ENCODE data around the gene LAMTOR2.

LAMTOR2 gene

DNA sequence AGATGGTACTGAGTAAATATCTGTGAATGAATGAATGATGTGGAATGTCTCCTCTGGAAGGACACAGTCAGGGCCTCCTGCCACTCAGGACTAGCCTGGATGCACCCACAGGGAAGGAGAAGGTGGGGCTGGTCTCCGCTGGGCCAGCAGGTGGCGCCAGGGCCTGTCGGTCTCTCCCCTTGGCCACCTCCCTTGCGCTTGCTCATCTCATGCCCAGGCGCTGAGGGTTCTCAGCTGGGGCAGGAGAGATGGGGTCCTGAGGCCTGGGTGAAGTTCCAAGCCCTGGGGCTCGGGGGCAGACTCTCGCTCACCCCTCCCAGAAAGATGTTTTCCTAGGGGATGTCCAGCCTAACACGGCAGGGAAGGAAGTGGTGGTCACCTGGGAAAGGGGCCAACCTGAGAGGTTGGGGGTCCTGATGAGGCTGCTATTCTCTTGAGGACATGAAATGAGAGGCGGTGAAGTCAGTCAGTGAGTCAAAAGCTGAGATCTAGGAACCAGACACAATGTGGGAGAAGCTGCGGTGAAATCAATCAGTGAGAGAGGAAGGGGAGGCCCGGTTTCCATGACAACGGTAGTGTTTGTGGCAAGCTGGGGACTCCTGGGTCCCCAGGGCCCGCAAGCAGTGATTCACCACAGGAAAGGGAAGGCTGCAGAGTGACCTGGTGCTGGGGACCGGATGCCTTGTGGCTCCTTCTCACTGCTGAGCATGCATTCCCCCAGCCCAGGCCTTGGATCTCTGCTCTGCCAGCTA lies 42.2 kb downstream of the LAMTOR2 start:
- DNase-seq (ENCODE audit: low read depth in 2 of 3, low spot score in 1 of 3), result peak; percentile 89 to 92 (median 91)

- DNase-seq (ENCODE audit: low read depth in 2 of 3, low spot score in 1 of 3), result peak; percentile 39 to 61 (median 53)
Measured at GRCh38 chr1:156097499-156098178, 43.1 kb downstream of the LAMTOR2 start.

DNA sequence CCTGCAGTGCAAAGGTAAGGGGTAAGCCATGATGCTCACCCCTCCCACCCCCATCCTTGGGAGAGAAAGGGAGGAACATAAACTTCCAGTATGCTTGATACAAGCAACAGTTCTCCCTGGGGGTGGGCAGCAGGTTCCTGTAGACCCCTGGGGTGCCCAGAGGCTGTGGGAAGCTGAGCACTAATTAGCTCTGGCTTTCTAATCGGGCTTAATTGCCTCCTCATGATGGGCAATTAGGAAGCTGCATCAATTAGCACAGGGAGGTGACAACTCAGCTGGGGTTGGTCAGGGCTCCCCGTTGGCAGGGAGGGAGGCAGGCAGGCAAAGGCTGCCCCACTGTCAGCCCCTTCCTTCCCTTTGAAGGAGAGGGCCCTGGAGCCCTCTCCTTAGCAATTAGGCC lies 44.2 kb downstream of the LAMTOR2 start:
- DNase-seq (ENCODE audit: low read depth in 2 of 3, low spot score in 1 of 3), result no peak

DNA sequence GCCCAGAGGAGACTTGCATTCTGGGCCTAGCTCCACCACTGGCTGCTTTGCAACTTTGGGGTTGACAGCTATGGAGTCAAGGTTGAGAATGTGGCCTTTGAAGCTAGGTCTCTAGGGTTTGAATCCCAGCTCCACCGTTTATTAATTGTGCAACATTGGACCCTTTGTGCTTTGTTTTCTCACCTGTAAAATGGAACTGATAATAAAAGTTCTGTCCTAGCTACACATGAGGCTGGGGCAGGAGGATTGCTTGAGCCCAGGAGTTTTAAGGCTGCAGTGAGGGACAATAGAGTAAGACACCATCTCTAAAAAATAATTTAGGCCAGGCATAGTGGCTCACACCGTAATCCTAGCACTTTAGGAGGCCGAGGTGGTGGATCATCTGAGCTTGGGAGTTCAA lies 44.7 kb downstream of the LAMTOR2 start:
- DNase-seq (ENCODE audit: low read depth in 2 of 3, low spot score in 1 of 3), result no peak

DNA sequence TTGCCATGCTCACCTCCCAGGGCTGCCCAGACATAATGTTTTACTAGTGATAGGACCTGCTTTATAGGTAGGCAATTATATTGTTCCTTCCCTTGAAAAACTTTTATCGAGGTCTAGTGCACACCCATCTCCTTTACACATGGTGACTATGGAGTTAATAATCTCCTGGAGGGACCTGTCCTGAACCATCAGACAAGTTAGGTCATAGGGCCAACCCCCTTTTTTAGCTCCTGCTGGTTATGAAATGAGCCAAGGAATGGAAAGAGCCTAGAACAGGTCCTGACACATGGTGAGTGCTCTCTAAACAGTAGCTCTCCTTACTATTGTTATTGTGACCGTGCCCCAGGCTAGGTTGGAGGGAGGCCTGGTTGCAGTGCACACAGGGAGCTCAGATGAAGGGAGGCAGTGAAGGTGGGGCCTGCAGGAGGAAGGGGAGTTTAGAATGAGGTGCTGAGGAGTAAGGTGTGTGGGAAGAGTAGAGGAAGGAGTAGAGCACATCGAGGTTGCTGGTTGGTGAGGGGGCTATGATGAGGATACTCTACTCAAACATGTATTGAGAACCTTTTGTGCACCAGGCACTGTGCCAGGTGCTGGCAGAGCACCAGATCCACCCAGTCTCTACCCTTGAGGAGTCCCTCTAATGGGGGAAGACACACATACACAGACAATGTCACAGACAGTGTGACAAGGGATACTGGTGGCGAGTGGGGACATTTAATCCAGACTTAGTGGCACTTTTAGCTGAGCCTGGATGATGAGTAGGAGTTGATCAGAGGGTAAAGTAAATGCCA lies 45.8 kb downstream of the LAMTOR2 start:
- no peak for DNase-seq (ENCODE audit: low read depth in 2 of 3, low spot score in 1 of 3)

DNA sequence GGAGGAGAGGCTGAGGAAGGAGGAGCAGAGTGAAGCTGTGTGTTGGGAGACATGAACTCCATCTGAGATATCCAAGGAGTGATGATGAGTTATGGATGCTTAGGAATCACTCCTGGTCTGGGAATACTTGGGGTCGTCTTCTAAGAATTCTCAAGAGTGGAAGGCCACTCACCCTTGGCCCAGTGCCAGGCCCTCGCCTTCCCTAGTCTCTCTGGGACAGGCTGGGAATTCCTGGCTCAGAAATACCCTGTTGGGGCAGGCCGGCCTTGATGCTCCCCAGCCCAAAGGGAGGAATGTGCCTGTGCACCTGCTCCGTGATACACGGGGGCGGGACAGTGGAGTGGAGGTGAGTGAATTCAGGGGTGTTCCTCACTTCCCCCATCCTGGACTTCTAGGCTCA lies 47.3 kb downstream of the LAMTOR2 start:
- no peak for DNase-seq (ENCODE audit: low read depth in 2 of 3, low spot score in 1 of 3)

DNA sequence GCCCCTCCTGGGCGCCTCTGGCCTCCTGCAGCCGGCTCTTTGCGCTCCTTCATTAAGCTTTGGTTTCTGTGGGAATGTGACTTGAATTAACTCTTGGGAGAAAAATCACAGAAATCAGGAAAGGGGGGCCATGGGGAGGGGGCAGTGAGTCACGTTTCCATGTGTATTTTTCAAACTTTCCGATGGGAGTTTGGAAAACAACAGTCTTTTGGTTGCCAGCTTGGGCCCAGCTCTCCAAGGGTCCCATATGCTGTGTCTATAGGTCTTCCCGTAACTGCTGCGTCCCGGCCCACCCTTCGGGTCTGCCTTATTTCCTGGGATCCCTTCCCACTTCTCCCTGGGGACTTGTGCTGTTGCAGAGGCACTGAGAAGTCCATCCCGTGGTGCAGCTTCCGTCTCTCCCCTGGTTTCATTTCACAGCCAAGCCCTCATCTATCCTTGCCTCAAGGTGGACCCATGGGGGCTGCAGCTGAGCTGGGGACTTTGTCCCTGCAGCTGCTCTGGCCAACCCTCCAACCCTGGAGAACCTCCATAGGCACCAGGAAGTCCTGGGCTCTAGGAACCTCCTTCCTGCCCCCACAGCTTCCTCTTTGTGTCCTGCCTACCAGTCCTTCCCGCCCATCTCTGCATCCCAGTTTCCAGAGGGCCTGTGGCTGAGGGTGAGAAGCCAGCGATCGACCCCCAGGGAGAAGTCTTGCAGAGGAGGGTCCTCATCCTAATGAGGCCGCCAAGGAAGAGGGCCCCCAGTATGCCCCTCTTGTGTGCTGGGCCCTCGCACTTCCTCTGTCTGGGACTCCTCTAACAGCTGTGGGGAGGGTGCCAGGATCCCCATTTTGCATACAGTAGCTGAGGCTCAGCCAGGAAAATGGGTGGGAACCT lies 48.3 kb downstream of the LAMTOR2 start:
- no peak for DNase-seq (ENCODE audit: low read depth in 2 of 3, low spot score in 1 of 3)

DNA sequence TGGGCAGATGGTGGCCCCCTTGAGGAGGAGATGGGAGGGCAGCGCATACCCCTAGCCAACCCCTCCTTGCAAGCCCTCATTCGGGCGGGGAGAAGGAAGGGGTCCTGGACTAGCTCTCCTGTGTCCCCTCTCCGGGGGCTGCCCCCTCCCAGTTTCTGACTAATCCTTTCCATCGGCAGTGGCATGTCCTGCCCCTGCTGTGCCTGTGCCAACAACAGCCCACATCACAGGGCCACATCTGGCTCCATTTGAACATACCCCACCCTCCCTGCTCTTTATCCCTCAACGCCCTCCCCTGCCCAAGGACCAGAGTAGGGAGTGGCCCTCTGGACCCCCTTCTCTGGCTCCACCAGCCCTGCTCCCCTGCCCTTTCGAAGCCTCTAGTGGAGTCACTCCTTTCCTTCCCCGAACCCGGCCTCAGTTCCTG lies 49.0 kb downstream of the LAMTOR2 start:
- no peak for DNase-seq (ENCODE audit: low read depth in 2 of 3, low spot score in 1 of 3)

GRCh38 chr1:156104065-156104810 lies 49.7 kb downstream of the LAMTOR2 start:
- no peak for DNase-seq (ENCODE audit: low read depth in 2 of 3, low spot score in 1 of 3)

DNA sequence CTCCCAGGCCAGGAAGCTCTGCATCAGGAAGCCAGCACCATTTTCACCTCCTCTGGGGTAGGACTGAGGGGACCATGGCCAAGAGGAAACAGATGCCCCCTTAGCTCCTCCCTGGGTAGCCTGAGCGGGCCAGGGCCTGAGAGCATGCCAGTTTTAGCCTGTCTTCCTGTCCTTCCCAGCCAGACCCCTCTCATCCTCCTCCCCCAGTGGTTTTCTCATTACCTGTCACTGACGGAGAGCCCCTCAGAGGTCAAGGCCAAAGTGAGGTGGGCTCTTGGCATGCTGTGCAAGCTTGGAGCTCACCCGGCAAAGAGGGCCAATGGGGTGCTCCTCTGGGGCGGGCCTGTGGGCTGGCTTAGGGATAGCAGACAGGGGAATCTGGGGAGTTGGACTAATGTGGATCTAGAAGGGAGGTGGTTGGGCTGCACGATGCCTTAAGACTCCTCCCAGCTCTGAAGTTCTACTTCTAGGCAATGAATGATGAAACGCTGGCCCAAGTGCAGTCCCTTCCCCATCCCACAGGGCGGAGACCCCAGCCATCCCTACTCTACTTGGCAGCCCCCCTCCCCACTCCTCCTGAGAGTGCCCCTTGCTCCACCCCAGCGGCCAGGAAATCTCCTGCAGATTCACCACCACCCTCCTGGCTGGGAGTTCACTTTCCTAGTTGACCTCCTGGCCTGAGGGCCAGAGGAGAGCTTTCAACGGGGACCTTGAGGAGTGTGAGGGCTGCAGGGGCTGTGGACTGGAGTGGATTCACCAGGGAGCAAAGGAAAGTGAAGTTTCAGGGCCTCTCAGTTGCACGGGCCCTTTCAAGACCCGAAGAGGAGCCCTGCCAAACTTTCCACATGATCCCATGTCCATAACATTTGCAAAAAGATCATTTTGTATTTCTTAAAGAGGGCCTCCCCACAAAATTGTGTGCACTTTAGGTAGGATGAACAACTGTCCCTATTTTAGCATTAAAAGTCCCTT lies 50.6 kb downstream of the LAMTOR2 start:
- no peak for DNase-seq (ENCODE audit: low read depth in 2 of 3, low spot score in 1 of 3)

DNA sequence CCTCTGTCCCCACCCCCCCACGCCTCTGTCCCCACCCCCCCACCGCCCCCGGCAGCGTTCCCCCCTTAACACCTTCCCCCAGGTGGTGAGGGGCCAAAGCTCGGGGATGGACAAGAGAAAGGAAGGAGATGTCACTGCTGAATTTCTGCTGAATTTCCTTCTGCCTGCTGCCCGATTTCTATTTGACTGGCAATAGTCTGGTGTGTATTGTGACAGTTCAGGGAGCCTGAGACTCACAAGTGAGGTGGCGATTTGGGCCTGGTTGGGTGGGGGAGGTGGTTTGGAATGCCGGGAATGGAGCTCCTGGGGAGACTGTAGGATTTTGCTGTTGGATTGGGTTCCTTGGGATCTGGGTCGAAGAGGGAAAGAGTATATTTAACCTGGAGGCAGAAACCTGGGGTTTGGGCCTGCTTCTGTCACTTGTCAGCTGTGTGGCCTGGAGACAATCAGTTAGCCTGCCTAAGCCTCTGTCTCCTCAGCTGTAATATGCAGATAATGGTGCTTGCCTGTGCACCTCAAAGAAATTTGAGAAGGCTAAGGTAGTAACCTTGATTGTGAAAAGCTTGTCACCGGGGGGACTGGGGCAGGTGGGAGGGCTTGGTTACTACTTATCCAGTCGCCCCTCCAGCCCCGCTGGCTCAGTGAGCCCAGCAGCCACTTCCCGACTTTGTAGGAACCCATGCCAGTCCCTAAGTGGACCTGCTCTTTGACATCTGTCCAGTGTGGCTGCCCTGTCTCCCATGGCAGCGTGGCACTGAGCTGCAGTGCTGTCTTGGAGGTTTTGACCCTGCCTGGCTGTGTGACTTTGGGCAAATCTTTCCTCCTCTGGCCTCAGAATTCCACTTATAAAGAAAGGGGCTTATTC lies 52.3 kb downstream of the LAMTOR2 start:
- DNase-seq (ENCODE audit: low read depth in 2 of 3, low spot score in 1 of 3), result no peak

DNA sequence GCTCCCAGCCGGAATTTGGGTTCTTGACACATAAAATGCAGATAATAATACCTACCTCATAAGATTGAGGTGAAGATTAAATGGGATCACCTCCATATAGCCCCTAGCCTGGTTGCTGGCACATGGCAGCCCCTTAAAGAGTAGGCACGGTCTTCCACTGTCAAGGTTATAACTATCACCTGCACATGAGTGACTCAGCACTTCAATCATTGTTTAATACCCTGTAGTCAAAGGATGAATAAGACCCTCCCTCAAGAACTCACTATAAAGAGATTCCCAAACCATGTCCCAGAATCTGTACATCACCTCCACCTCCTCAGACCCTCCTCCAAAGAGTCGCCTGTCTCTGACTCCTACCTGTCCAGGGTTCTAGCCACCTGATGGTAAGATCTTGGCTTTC lies 53.5 kb downstream of the LAMTOR2 start:
- no peak for DNase-seq (ENCODE audit: low read depth in 2 of 3, low spot score in 1 of 3)

Measured in stimulated activated CD4-positive, alpha-beta T cell treated with anti-CD3 and anti-CD28 coated beads, Interleukin-12 subunit alpha, Interleukin-12 subunit beta, amount 100 ng/mL, for 48 hours (primary cell).